IgD-negative memory B cell (primary cell): ENCODE measurements around the gene EHBP1L1. TPM values are rescaled to one million over a fixed set of nuclear protein-coding genes. Genes with fewer than 3 reads are reported as not detected.
A peak's percentile ranks its signal among the peaks of the same experiment; 100 is the strongest.
"Not testable (repeated sequence)": the region's sequence is repeated elsewhere in the genome, so short reads cannot be mapped to it uniquely, and the experiment has no call there.

ENCODE experiments used
- H3K27ac Mint-ChIP-seq, 3 donors: one replicate each; pipeline ENCODE4 v1.8.0; 2020 to 2022; ENCODE audit warnings: mild to moderate bottlenecking in 3 of 3, mixed read lengths in 3 of 3, moderate library complexity in 1 of 3
- H3K27me3 Mint-ChIP-seq: one replicate; pipeline ENCODE4 v1.8.0; 2021; ENCODE audit warnings: mixed read lengths
- H3K36me3 Mint-ChIP-seq: one replicate; pipeline ENCODE4 v1.8.0; 2020; ENCODE audit warnings: mild to moderate bottlenecking, mixed read lengths
- H3K4me1 Mint-ChIP-seq, 3 donors: one replicate each; pipeline ENCODE4 v1.8.0; 2020 to 2022; ENCODE audit warnings: mixed read lengths in 3 of 3, mild to moderate bottlenecking in 1 of 3
- H3K4me3 Mint-ChIP-seq, 4 donors: one replicate each; pipeline ENCODE4 v1.8.0; 2020 to 2022; ENCODE audit warnings: mild to moderate bottlenecking in 4 of 4, mixed read lengths in 4 of 4, moderate library complexity in 3 of 4
- H3K9me3 Mint-ChIP-seq, 3 donors: one replicate each; pipeline ENCODE4 v1.8.0; 2020 to 2021; ENCODE audit warnings: mixed read lengths in 3 of 3, mild to moderate bottlenecking in 1 of 3
- polyA plus RNA-seq: library from polyadenylated mRNA; unstranded; fragments of 300-500 nt; fragmentation: Illumina TruSeq; gene quantifications from one replicate; pipeline ENCODE4 v1.2.3, GENCODE V29; 2021

Gene EHBP1L1
- polyA plus RNA-seq, 1 donor from 2014 or later, result 16.1 TPM

- Mint-ChIP-seq H3K27ac (peak overlapping the region in 2 of 3 donors; percentile 39 to 74), H3K36me3 (no peaks in the 10 kb centered on the region), H3K27me3 (no peaks in the 10 kb centered on the region), H3K4me1 (peaks cover 7 to 22% (median 9%) of the 10 kb centered on the region in 3 donors), H3K4me3 (peak overlapping the region in 1 of 4 donors; percentile 61), H3K9me3 (no peaks in the 10 kb centered on the region)
Measured at GRCh38 chr11:65563601-65564000, 12.3 kb upstream of the EHBP1L1 start.

- not testable (repeated sequence) for H3K9me3 Mint-ChIP-seq, H3K27me3 Mint-ChIP-seq, H3K36me3 Mint-ChIP-seq
- Mint-ChIP-seq H3K27ac (peak overlapping the region; percentile 58 to 84 (median 81)), H3K4me3 (peak overlapping the region in 1 of 4 donors; percentile 73), H3K4me1 (peaks cover 18 to 27% (median 21%) of the 10 kb centered on the region in 3 donors)
Measured at GRCh38 chr11:65564879-65565559, 10.8 kb upstream of the EHBP1L1 start.

- peaks cover 20 to 29% (median 26%) of the 10 kb centered on the region in 3 donors for H3K4me1 Mint-ChIP-seq
- H3K27me3 Mint-ChIP-seq, result no peaks in the 10 kb centered on the region
- no peaks in the 10 kb centered on the region for H3K9me3 Mint-ChIP-seq
- no peaks in the 10 kb centered on the region for H3K36me3 Mint-ChIP-seq
- peak overlapping the region in 3 of 4 donors; percentile 34 to 68 (median 45) for H3K4me3 Mint-ChIP-seq
- peak overlapping the region; percentile 74 to 84 (median 81) for H3K27ac Mint-ChIP-seq
Measured at GRCh38 chr11:65565624-65566453, 10.0 kb upstream of the EHBP1L1 start.

- Mint-ChIP-seq H3K27ac (peak overlapping the region; percentile 99 to 100 (median 99)), H3K4me3 (peak overlapping the region; percentile 97 to 100 (median 99))
Measured at GRCh38 chr11:65569164-65569972, 6.5 kb upstream of the EHBP1L1 start.

GRCh38 chr11:65569973-65570918 lies 5.6 kb upstream of the EHBP1L1 start, which contains the start of gene ZNRD2:
Gene ZNRD2, plus strand, starts transcription at chr11:65570477. Its CDS starts 15 bp downstream, at chr11:65570492.
- Mint-ChIP-seq H3K27ac (peak within 1 kb of the TSS; percentile 99 to 100 (median 99)), H3K36me3 (no peaks in the 10 kb centered on the region), H3K9me3 (no peaks in the 10 kb centered on the region), H3K4me1 (peaks cover 27 to 47% (median 41%) of the 10 kb centered on the region in 3 donors), H3K27me3 (peaks cover 2% of the 10 kb centered on the region), H3K4me3 (peak within 1 kb of the TSS; percentile 97 to 100 (median 99))

More at GRCh38 chr11:65569164-65569972, 6.5 kb upstream of the EHBP1L1 start:
- peaks cover 2% of the 10 kb centered on the region for H3K27me3 Mint-ChIP-seq
- no peaks in the 10 kb centered on the region for H3K36me3 Mint-ChIP-seq
- H3K4me1 Mint-ChIP-seq, result peaks cover 26 to 41% (median 41%) of the 10 kb centered on the region in 3 donors
- H3K9me3 Mint-ChIP-seq, result no peaks in the 10 kb centered on the region

- H3K27me3 Mint-ChIP-seq, result peaks cover 2% of the 10 kb centered on the region
- no peaks in the 10 kb centered on the region for H3K9me3 Mint-ChIP-seq
- H3K4me1 Mint-ChIP-seq, result peaks cover 28 to 44% (median 33%) of the 10 kb centered on the region in 3 donors
- no peaks in the 10 kb centered on the region for H3K36me3 Mint-ChIP-seq
- peak overlapping the region; percentile 93 to 99 (median 96) for H3K4me3 Mint-ChIP-seq
- H3K27ac Mint-ChIP-seq, result peak overlapping the region; percentile 95 to 100 (median 99)
Measured at GRCh38 chr11:65571420-65571819, 4.4 kb upstream of the EHBP1L1 start.

GRCh38 chr11:65571940-65572339 lies 3.9 kb upstream of the EHBP1L1 start:
- Mint-ChIP-seq H3K36me3 (no peaks in the 10 kb centered on the region), H3K27ac (peak overlapping the region; percentile 94 to 100 (median 95)), H3K4me3 (peak overlapping the region; percentile 93 to 99 (median 96)), H3K4me1 (peaks cover 30 to 47% (median 30%) of the 10 kb centered on the region in 3 donors), H3K27me3 (peaks cover 2% of the 10 kb centered on the region), H3K9me3 (no peaks in the 10 kb centered on the region)

- peak within 1 kb of the TSS; percentile 95 to 100 (median 97) for H3K27ac Mint-ChIP-seq
- peaks cover 2% of the 10 kb centered on the region for H3K27me3 Mint-ChIP-seq
- no peaks in the 10 kb centered on the region for H3K9me3 Mint-ChIP-seq
- H3K4me1 Mint-ChIP-seq, result peaks cover 28 to 49% (median 32%) of the 10 kb centered on the region in 3 donors
- H3K4me3 Mint-ChIP-seq, result peak within 1 kb of the TSS; percentile 97 to 99 (median 98)
- H3K36me3 Mint-ChIP-seq, result no peaks in the 10 kb centered on the region
Measured at GRCh38 chr11:65572356-65573051, 3.3 kb upstream of the EHBP1L1 start, which contains the start of gene FAM89B. Gene FAM89B, plus strand, starts transcription at chr11:65572538. Its CDS starts 132 bp downstream, at chr11:65572670.

- H3K27ac Mint-ChIP-seq, result peak overlapping the region; percentile 97 to 100 (median 99)
- H3K9me3 Mint-ChIP-seq, result no peaks in the 10 kb centered on the region
- peaks cover 2% of the 10 kb centered on the region for H3K27me3 Mint-ChIP-seq
- H3K4me3 Mint-ChIP-seq, result peak overlapping the region; percentile 92 to 98 (median 97)
- peaks cover 30 to 52% (median 37%) of the 10 kb centered on the region in 3 donors for H3K4me1 Mint-ChIP-seq
- H3K36me3 Mint-ChIP-seq, result no peaks in the 10 kb centered on the region
Measured at GRCh38 chr11:65573391-65574079, 2.3 kb upstream of the EHBP1L1 start.

- Mint-ChIP-seq H3K27me3 (peaks cover 2% of the 10 kb centered on the region), H3K27ac (peak overlapping the region; percentile 97 to 100 (median 99)), H3K36me3 (no peaks in the 10 kb centered on the region), H3K9me3 (no peaks in the 10 kb centered on the region), H3K4me3 (peak overlapping the region; percentile 92 to 98 (median 98)), H3K4me1 (peaks cover 26 to 49% (median 31%) of the 10 kb centered on the region in 3 donors)
Measured at GRCh38 chr11:65574109-65574810, 1.6 kb upstream of the EHBP1L1 start.

- Mint-ChIP-seq H3K4me3 (peak overlapping the region; percentile 92 to 98 (median 98)), H3K4me1 (peaks cover 26 to 42% (median 27%) of the 10 kb centered on the region in 3 donors), H3K27ac (peak overlapping the region; percentile 95 to 100 (median 99)), H3K36me3 (no peaks in the 10 kb centered on the region), H3K9me3 (no peaks in the 10 kb centered on the region), H3K27me3 (peaks cover 2% of the 10 kb centered on the region)
Measured at GRCh38 chr11:65574811-65575567, 864 bp upstream of the EHBP1L1 start.
